Activated B cell treated with CpG ODN at 0.5 μM for 24 hours (primary cell): ENCODE measurements around the gene ARHGAP5. TPM values are rescaled to one million over a fixed set of nuclear protein-coding genes. Genes with fewer than 3 reads are reported as not detected.

Source experiments
- ATAC-seq: fragments of 200-7000 bp; cut with Tn5 transposase; one replicate; pipeline ENCODE4 v1.10.0; 2021; ENCODE audit warnings: low read depth, mild to moderate bottlenecking, moderate library complexity
- CTCF ChIA-PET: fragments of 350-600 bp; sonication (Branson Sonifier 250); formaldehyde crosslinking; loops from one replicate; lab custom pipeline; 2021; ENCODE audit warnings: antibody characterized with exemption; lab: Charles Lee
- POLR2A ChIA-PET: fragments of 350-600 bp; sonication (Branson Sonifier 250); formaldehyde crosslinking; loops from one replicate; lab custom pipeline; 2021; ENCODE audit warnings: antibody characterized with exemption; lab: Charles Lee
- DNase-seq: peaks from one replicate; pipeline ENCODE4 v3.0.0; 2022
- H3K27ac Mint-ChIP-seq: one replicate; pipeline ENCODE4 v1.8.0; 2020; ENCODE audit warnings: mixed read lengths
- H3K27me3 Mint-ChIP-seq: one replicate; pipeline ENCODE4 v1.8.0; 2021; ENCODE audit warnings: mixed read lengths
- H3K36me3 Mint-ChIP-seq: one replicate; pipeline ENCODE4 v1.8.0; 2021; ENCODE audit warnings: low read depth, mixed read lengths
- H3K4me1 Mint-ChIP-seq: one replicate; pipeline ENCODE4 v1.8.0; 2021; ENCODE audit warnings: mixed read lengths
- H3K4me3 Mint-ChIP-seq: one replicate; pipeline ENCODE4 v1.8.0; 2020; ENCODE audit warnings: mild to moderate bottlenecking, mixed read lengths
- H3K9me3 Mint-ChIP-seq: one replicate; pipeline ENCODE4 v1.8.0; 2020; ENCODE audit warnings: mixed read lengths
- intact Hi-C: fragments of 100-400 bp; cut with micrococcal nuclease; formaldehyde crosslinking; loops from one replicate; pipeline ENCODE4 v1.15.1; 2024
- total RNA-seq: library from RNA; stranded (reverse); gene quantifications from 2 replicates; pipeline ENCODE4 v1.2.3, GENCODE V29; 2022
- TF ChIP-seq, protein P1 (sequence below): fragments of 200-600 bp; IDR thresholded peaks from one replicate; pipeline ENCODE4 v1.8.0; 2022; ENCODE audit warnings: antibody characterized with exemption, mild to moderate bottlenecking

Gene ARHGAP5
- total RNA-seq, 1 donor from 2014 or later, result 54.4 TPM

DNA sequence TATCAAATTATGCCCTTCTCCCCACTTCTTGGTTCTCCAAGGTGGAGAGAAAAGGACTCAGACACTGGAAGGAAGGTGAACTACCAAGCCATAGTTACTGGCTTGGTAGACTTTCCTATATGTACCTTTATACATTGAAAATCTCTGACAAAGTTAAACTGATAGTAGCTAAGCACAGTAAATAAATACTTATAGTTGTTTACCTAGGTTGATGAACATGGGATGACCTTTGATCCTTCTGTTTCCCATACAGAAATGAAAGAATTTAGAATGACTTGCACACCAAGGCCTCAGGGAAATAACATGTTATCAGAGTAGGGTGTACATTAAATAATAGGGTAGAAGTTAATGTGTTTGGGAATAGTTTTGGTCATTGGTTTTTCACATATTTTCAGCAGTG lies 6.7 kb downstream of the ARHGAP5 start:
- Mint-ChIP-seq H3K4me3 (no peak overlapping the region), H3K36me3 (no peaks in the 10 kb centered on the region), H3K4me1 (peaks cover 32% of the 10 kb centered on the region), H3K27me3 (no peaks in the 10 kb centered on the region), H3K27ac (no peak overlapping the region), H3K9me3 (no peaks in the 10 kb centered on the region)
- no peak for ATAC-seq
- TF ChIP-seq, protein P1, sequence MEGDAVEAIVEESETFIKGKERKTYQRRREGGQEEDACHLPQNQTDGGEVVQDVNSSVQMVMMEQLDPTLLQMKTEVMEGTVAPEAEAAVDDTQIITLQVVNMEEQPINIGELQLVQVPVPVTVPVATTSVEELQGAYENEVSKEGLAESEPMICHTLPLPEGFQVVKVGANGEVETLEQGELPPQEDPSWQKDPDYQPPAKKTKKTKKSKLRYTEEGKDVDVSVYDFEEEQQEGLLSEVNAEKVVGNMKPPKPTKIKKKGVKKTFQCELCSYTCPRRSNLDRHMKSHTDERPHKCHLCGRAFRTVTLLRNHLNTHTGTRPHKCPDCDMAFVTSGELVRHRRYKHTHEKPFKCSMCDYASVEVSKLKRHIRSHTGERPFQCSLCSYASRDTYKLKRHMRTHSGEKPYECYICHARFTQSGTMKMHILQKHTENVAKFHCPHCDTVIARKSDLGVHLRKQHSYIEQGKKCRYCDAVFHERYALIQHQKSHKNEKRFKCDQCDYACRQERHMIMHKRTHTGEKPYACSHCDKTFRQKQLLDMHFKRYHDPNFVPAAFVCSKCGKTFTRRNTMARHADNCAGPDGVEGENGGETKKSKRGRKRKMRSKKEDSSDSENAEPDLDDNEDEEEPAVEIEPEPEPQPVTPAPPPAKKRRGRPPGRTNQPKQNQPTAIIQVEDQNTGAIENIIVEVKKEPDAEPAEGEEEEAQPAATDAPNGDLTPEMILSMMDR, result no peak
- CTCF ChIA-PET, result no interaction called here
- intact Hi-C loops, result no loop called here
- POLR2A ChIA-PET, result no interaction called here
- no peak for DNase-seq

DNA sequence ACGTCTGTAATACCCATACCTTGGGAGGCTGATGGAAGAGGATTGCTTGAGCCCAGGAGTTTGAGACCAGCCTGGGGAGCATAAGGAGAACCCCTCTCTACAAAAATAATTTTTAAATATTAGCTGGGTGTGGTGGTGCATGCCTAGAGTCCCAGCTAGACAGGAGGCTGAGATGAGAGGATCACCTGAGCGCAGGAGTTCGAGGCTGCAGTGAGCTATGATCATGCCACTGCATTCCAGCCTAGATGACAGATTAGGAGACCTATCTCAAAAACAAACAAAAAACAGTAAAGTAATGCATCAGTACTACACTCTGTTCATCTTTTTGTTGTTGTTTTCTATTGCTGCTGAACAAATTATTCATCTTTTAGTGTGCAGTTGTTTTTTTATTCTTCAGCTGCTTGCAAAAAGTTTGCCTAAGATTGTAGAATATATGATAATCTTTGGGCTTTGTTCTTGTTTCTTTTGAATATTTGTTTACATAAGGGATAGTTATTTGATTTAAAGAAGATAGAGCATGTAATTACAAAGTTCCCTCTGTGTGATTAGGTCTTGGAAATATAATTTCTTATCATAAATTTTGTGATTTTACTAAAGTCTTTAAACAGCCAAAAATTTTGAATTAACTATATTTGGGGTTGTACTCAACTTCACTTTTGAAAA lies 8.2 kb downstream of the ARHGAP5 start:
- no peak overlapping the region for H3K27ac Mint-ChIP-seq
- H3K9me3 Mint-ChIP-seq, result no peaks in the 10 kb centered on the region
- CTCF ChIA-PET, result interaction anchor here (1.5 kb wide), 1 partner anchor 12 kb away, joined by 4 read pairs; no protein-coding TSS in a partner anchor
- ATAC-seq (no peak), DNase-seq (no peak)
- no peaks in the 10 kb centered on the region for H3K27me3 Mint-ChIP-seq
- H3K36me3 Mint-ChIP-seq, result peaks cover under 1% of the 10 kb centered on the region
- POLR2A ChIA-PET, result no interaction called here
- peaks cover 28% of the 10 kb centered on the region for H3K4me1 Mint-ChIP-seq
- no peak overlapping the region for H3K4me3 Mint-ChIP-seq
- intact Hi-C loops, result no loop called here
- TF ChIP-seq, protein P1, result no peak

DNA sequence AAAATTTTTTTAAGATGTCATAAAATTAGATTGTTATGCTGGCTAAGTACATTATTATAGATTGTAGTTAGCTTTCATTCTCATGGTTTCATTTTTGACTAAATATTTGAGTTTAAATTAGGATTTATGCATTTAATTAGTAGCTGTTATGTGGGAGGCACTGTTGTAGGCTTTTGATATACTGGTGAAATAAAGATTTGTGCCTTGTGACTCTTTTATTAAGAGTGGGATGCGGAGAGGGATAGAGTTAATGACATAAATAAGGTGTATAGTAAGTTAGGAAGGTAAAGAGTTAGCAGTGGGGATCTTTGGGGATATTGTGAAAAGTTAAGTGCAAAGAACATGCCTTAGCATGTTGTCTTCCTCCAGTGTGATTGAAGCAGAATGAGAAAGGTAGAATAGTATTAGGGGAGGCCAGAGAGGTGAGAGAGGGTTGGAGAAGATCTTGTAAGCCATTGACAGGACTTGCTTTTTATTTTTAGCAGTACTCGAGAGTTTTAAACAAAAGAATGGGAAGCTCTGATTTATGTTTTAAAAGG lies 8.8 kb downstream of the ARHGAP5 start:
- H3K27me3 Mint-ChIP-seq, result no peaks in the 10 kb centered on the region
- TF ChIP-seq, protein P1, result no peak
- POLR2A ChIA-PET, result no interaction called here
- intact Hi-C loops, result no loop called here
- DNase-seq (no peak), ATAC-seq (no peak)
- H3K27ac Mint-ChIP-seq, result no peak overlapping the region
- no peak overlapping the region for H3K4me3 Mint-ChIP-seq
- no peaks in the 10 kb centered on the region for H3K9me3 Mint-ChIP-seq
- peaks cover 23% of the 10 kb centered on the region for H3K4me1 Mint-ChIP-seq
- peaks cover 7% of the 10 kb centered on the region for H3K36me3 Mint-ChIP-seq
- CTCF ChIA-PET, result interaction anchor here (1.5 kb wide), 1 partner anchor 12 kb away, joined by 4 read pairs; no protein-coding TSS in a partner anchor

DNA sequence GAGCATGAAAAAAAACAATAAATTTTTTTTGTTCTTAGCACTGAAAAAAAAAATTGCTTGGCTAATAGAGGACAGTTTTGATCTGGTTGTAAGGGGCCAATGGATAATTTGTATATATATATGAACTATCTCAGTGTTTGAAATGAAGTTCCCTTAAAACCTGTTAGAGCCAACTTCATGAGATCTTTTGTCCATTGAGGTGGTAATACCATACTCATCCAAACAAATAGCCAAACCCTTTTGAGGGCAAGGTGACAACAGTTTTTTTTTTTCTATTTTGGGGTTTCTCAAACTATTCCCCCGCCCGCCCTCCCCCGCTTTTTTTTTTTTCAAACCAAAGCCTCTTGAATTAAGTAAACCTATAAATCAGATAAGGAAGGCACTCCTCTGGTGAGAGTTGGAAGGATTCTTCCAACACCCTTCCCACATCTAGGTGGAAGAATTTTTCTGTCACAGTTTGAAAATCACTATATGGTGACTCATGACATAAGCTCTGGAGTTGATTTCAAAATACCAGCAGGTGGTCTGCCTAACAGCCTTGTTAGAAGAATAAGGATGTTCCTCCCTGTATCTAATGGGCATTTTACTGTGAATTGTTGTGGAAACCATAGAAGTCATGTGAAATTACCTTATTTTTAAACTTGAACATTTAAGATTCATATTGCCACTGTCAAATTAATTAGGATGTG lies 10.2 kb downstream of the ARHGAP5 start:
- H3K9me3 Mint-ChIP-seq, result no peaks in the 10 kb centered on the region
- peaks cover 20% of the 10 kb centered on the region for H3K4me1 Mint-ChIP-seq
- H3K36me3 Mint-ChIP-seq, result peaks cover 21% of the 10 kb centered on the region
- TF ChIP-seq, protein P1, result no peak
- no peak overlapping the region for H3K27ac Mint-ChIP-seq
- DNase-seq (no peak), ATAC-seq (no peak)
- CTCF ChIA-PET, result no interaction called here
- intact Hi-C loops, result no loop called here
- POLR2A ChIA-PET, result interaction anchor here (0.9 kb wide), 1 partner anchor 11 kb away, joined by 12 read pairs; the partner anchor contains the start of gene ARHGAP5
- H3K27me3 Mint-ChIP-seq, result no peaks in the 10 kb centered on the region
- H3K4me3 Mint-ChIP-seq, result no peak overlapping the region

DNA sequence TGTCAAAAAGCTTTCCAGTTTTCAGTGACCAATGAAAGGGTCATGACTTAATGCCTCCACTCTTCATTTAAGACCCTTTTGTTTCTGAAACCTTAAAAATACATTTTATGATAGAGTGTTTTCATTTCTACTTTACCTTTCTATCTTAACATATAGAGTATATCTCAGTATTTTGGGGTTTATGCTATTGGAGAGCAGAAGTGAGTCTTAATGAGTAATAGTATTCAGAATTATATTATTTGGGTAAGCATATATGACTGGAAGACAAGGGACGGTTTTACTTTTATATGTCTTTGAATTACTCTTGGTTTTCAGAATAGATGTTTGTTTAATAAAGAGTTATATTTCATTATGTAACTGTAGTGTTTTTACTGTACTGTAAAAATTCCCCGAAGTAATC lies 10.8 kb downstream of the ARHGAP5 start:
- peaks cover 16% of the 10 kb centered on the region for H3K4me1 Mint-ChIP-seq
- H3K36me3 Mint-ChIP-seq, result peaks cover 27% of the 10 kb centered on the region
- no peak for DNase-seq
- no peaks in the 10 kb centered on the region for H3K27me3 Mint-ChIP-seq
- POLR2A ChIA-PET, result interaction anchor here (0.9 kb wide), 1 partner anchor 11 kb away, joined by 12 read pairs; the partner anchor contains the start of gene ARHGAP5
- H3K4me3 Mint-ChIP-seq, result no peak overlapping the region
- intact Hi-C loops, result loop anchor here (1.0 kb wide), 1 partner anchor 10 kb away; no protein-coding TSS in a partner anchor
- no peak for ATAC-seq
- no peak overlapping the region for H3K27ac Mint-ChIP-seq
- CTCF ChIA-PET, result no interaction called here
- no peaks in the 10 kb centered on the region for H3K9me3 Mint-ChIP-seq
- TF ChIP-seq, protein P1, result no peak
